Testis (tissue), 3 donors: ENCODE data around the gene RPL18. TPM values are rescaled to one million over a fixed set of nuclear protein-coding genes. Genes with fewer than 3 reads are reported as not detected.

Experiments used
- DNase-seq: peaks from one replicate; pipeline ENCODE4 v3.0.0-alpha.2; 2019
- H3K27ac ChIP-seq, 2 donors: fragments of 200-600 bp; sonication (generic); one replicate each; pipeline ENCODE4 v1.5.1; 2019
- H3K27me3 ChIP-seq: fragments of 200-600 bp; sonication (generic); one replicate; pipeline ENCODE4 v1.5.1; 2019
- H3K36me3 ChIP-seq: fragments of 200-600 bp; sonication (generic); one replicate; pipeline ENCODE4 v1.5.1; 2017; ENCODE audit warnings: low read depth; ENCODE audit errors: missing control alignments
- H3K4me1 ChIP-seq: fragments of 200-600 bp; sonication (generic); one replicate; pipeline ENCODE4 v1.5.1; 2019
- H3K4me3 ChIP-seq, 2 donors: fragments of 200-600 bp; sonication (generic); one replicate each; pipeline ENCODE4 v1.5.1; 2017 to 2019
- H3K9me3 ChIP-seq: fragments of 200-600 bp; sonication (generic); one replicate; pipeline ENCODE4 v1.5.1; 2017
- POLR2A ChIP-seq: fragments of 450-650 bp; IDR thresholded peaks from one replicate; pipeline ENCODE4 v1.6.1; 2017; ENCODE audit warnings: antibody characterized with exemption, mild to moderate bottlenecking, moderate library complexity
- WGBS, 2 donors: methylation state at CpG; one replicate each; pipeline ENCODE4 v1.1.5; 2018; 5-methylcytosine and 5-hydroxymethylcytosine counted together
- intact Hi-C: fragments of 100-400 bp; cut with DNase I; formaldehyde crosslinking; loops from one replicate; pipeline ENCODE4 v1.15.1; 2023; ENCODE audit warnings: low total_unique reads
- polyA plus RNA-seq: library from polyadenylated mRNA; stranded (reverse); fragments of 350-450 nt; fragmentation: Illumina TruSeq; extraction: RNeasy Lipid Tissue Mini Kit (QIAGEN cat#74804); gene quantifications from one replicate; pipeline ENCODE4 v1.2.3, GENCODE V29; 2014; ENCODE audit warnings: low read depth, low replicate concordance; ENCODE audit not compliant: insufficient read depth
- total RNA-seq, 2 donors: library from RNA; depleted of rRNA; stranded (reverse); fragments of >200 nt; gene quantifications; one replicate each; pipeline ENCODE4 v1.2.3, GENCODE V29; 2016
- TF ChIP-seq, protein P1 (sequence below), 3 experiments: fragments of 450-650 bp in 2 of 3; fragments of 200-600 bp in 1 of 3; sonication (generic) in 1 of 3; IDR thresholded peaks; one replicate each; pipeline ENCODE4 v1.5.1; 2016 to 2019; ENCODE audit warnings: antibody characterized with exemption in 3 of 3, mild to moderate bottlenecking in 2 of 3, moderate library complexity in 1 of 3

Gene RPL18
- total and polyA plus RNA-seq, 3 donors from 2014 or later = 1,047 to 1,537 (median 1,050) TPM

DNA sequence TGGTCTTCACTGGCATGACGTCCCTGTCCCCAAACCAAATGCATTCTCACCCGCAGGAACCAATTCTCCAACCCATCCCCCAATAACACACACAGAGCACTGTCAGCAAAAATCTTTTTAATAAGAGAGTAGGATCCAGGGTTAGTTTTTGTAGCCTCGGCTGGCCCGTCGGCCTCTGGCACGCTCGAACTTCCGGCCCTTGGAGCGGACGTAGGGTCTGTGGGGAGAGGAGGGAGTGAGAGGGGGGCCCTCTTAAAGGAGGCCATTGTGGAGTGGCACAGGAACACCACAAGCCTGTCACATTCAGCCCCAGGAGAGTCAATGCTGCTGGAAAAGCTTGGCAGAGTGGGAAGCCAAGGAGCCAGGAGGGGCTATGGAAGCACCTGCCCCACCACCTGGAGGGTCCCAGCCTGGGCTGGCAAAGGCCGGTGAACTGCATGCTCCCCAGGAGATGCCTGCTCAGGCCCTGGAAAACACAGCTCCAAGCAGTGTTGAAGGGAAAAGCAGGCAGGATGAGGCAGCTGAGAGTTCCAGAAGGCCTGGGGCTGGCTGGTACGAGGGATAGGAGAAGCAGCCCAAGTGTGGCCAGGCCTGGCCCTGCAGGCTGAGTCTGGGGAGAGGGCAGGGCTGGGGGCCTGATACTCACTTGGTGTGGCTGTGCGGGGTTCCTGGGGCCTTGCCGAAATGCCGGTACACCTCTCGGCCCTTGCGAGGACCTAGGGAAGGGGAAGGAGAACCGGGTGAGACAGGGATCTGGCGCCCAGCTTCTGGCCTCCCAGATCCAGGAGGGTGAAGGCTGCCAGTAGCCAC is 3.5 kb downstream of the RPL18 start:
- Histone ChIP-seq H3K9me3 (no peaks in the 10 kb centered on the region), H3K36me3 (no peaks in the 10 kb centered on the region), H3K27ac (no peak overlapping the region), H3K27me3 (no peaks in the 10 kb centered on the region), H3K4me1 (peaks cover 23% of the 10 kb centered on the region), H3K4me3 (no peak overlapping the region)
- WGBS, 2 donors = 65 to 79% methylated on average over 19 of the region's 19 CpGs
- intact Hi-C loops = no loop called here
- no peak for DNase-seq
- TF ChIP-seq POLR2A = no peak

DNA sequence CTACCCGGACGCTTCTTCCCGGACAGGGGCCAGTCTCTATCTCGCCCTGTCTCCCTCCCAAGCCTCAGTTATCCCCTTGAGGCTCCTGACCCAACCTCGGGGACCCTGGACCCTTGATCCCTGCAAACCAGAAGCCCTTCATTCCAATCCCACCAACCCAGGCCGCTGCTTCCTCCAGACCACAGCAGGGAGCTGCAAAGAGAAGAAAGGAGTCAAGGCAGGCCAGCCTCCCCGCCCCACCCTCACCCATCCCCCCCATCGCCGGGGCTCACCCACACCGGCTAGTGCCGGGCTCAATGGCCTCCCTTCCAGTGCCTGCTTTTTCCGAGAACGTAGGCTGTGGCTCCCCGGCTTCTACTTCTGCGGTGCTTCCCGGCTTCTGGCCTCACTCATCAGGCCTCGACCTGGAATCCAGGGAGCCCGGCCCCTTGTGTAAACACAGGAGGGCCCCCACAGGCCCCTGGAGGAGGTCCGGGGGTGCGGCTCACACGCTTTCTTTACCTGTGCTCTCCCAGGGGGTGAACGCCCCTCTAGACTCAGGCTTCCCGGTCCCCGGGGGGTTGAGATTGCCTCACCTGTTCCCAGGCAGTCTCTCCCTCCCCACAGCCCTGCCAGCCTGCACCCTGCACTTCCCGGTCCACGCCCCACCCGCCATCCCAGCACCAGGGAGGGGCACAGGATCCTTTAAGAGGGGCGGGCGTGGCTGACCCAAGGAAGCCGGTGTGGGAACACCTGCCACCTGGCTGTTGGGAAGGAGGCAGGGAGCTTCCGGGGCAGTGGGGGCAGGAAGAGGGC is 4.3 kb downstream of the RPL18 start, which contains the start of gene FAM83E:
FAM83E (minus strand) TSS at position 641 of the 795 bp plus-strand sequence. CDS start 1,704 bp downstream, outside the sequence.
- Histone ChIP-seq H3K36me3 (no peaks in the 10 kb centered on the region), H3K27ac (no peak within 1 kb of the TSS), H3K4me1 (peaks cover 17% of the 10 kb centered on the region), H3K9me3 (no peaks in the 10 kb centered on the region), H3K4me3 (no peak within 1 kb of the TSS), H3K27me3 (no peaks in the 10 kb centered on the region)
- TF ChIP-seq POLR2A = no peak
- TF ChIP-seq, protein P1, sequence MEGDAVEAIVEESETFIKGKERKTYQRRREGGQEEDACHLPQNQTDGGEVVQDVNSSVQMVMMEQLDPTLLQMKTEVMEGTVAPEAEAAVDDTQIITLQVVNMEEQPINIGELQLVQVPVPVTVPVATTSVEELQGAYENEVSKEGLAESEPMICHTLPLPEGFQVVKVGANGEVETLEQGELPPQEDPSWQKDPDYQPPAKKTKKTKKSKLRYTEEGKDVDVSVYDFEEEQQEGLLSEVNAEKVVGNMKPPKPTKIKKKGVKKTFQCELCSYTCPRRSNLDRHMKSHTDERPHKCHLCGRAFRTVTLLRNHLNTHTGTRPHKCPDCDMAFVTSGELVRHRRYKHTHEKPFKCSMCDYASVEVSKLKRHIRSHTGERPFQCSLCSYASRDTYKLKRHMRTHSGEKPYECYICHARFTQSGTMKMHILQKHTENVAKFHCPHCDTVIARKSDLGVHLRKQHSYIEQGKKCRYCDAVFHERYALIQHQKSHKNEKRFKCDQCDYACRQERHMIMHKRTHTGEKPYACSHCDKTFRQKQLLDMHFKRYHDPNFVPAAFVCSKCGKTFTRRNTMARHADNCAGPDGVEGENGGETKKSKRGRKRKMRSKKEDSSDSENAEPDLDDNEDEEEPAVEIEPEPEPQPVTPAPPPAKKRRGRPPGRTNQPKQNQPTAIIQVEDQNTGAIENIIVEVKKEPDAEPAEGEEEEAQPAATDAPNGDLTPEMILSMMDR (IDR thresholded peaks at IDR 0.05) = no peak
- intact Hi-C loops = no loop called here
- no peak for DNase-seq
- 64 to 68% methylated on average over 25 to 31 of the region's 31 CpGs for WGBS, 2 donors

DNA sequence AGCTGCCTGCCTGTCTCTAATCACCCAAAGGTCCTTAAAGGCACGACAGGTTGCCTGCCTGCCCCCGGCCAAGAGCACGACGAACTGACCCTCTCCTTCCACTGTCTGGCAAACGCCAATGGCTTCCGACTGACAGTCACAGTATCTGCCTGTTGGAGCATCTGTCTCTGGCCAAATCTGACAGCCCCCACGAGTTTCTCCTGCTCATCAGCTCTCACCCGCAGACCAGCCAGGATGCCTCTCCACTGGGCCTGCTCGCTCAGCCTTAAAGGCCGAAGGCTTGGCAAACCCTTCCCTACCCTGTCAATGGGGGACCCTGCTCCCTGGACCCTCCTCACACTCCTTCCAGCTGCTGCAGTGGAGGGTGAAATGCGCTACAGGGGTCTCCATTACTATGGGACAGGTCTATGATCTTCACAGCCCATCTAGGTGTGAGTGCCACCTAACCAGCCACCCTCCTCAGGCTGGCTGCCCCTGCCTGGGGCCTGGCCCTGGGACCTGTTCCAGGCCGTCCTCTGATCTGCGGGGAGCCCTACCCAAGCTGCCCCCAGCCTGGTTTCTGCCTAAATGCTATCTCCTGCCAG is 5.0 kb downstream of the RPL18 start:
- H3K9me3 ChIP-seq = no peaks in the 10 kb centered on the region
- H3K36me3 ChIP-seq = no peaks in the 10 kb centered on the region
- 68 to 73% methylated on average over 5 to 13 of the region's 13 CpGs for WGBS, 2 donors
- no peak overlapping the region for H3K4me3 ChIP-seq
- TF ChIP-seq, protein P1 (IDR thresholded peaks at IDR 0.05) = no peak
- TF ChIP-seq POLR2A = no peak
- H3K27me3 ChIP-seq = no peaks in the 10 kb centered on the region
- DNase-seq = no peak
- peaks cover 16% of the 10 kb centered on the region for H3K4me1 ChIP-seq
- intact Hi-C loops = no loop called here
- H3K27ac ChIP-seq = no peak overlapping the region

DNA sequence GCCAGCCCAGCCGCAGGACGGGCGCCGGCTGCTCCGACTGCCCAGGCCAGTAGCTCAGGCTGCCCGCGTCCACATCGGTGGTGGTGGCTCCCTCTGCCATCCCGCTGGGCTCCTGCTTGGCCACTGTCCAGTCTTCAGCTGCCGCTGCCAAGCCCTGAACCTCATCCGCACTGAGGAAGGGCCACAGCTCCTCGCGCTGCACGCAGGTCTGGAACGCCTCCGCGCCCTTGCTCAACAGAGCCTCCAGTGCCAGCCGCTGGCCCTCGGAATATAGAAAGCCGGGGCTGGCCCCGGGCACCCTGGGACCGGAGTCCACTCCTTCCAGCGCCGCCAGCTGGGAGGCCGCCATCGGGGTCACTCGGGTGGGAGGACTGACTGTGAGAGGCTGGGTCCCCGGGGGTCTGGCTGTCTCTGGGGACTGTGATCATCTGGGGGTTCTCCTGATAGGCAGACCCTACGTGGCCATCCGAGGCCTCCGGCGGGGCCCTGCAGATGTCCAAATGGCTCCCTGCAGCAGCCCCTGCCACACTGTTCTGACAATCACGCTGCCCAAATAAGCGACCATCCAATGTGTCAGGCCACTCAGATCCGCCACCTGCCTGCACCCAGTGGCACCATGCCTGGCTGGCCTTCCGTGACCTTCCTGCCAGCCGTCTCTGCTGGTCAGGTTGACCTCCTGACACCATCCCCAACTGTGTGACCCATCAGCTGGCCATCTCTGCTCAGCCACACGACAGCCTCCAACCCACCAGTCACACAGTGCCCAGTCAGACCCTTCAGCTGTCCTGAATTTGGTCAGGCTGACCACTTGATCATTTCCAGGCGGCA is 5.7 kb downstream of the RPL18 start:
- Histone ChIP-seq H3K36me3 (no peaks in the 10 kb centered on the region), H3K9me3 (no peaks in the 10 kb centered on the region), H3K4me3 (no peak overlapping the region), H3K27ac (no peak overlapping the region), H3K4me1 (peaks cover 16% of the 10 kb centered on the region), H3K27me3 (no peaks in the 10 kb centered on the region)
- no peak for DNase-seq
- TF ChIP-seq, protein P1 (IDR thresholded peaks at IDR 0.05) = no peak
- no peak for TF ChIP-seq POLR2A
- WGBS, 2 donors = 88% methylated on average over 19 to 39 of the region's 39 CpGs
- intact Hi-C loops = no loop called here
